Measurements from ENCODE around the gene HHIP. TPM values are rescaled to one million over a fixed set of nuclear protein-coding genes. Genes with fewer than 3 reads are reported as not detected.

The HHIP gene
- total RNA-seq, 1 donor from 2014 or later, result 0.25 TPM

DNA sequence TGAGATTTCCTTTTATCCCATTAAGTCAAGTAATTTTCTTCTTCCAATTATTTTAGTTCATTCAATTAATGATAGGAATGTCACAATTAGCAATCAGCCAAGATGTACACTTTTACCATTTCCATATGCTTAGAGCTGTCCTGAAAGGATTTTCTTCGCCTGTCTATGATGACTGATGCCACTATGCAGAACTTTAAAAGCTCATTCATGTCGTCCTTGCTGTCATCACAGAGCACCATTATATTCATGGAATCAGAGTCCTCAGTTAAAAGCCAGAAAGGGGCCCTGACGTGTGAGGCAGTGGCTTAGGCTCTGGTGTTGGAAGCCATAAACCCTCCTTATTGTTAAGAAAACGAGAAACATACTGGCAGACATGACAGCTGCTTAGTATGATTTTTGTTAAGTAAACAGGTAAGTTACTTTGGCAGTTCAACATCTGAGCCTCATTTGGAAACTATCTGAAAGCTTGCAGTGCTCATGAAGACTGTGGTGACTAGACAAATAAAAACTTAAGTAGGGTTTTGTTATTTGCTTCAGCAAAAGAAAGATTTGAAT lies 73.1 kb downstream of the HHIP start:
- H3K27me3 ChIP-seq, result no peaks in the 10 kb centered on the region
- no peaks in the 10 kb centered on the region for H3K9me3 ChIP-seq
- no peak overlapping the region for H3K27ac ChIP-seq
- no peak for TF ChIP-seq CTCF (IDR thresholded peaks at IDR 0.05)
- no peak for TF ChIP-seq POLR2A (IDR thresholded peaks at IDR 0.05)
- TF ChIP-seq POLR2AphosphoS5 (IDR thresholded peaks at IDR 0.05; ENCODE audit: insufficient read depth in 1 of 2, low read depth in 1 of 2), result no peak
- intact Hi-C loops (cut with DNase I), result no loop called here
- no peaks in the 10 kb centered on the region for H3K36me3 ChIP-seq
- H3K4me3 ChIP-seq, result no peak overlapping the region
- DNase-seq (ENCODE audit: extremely low spot score in 2 of 2), result no peak
- no peaks in the 10 kb centered on the region for H3K4me1 ChIP-seq

- intact Hi-C loops (cut with DNase I), result no loop called here
- Histone ChIP-seq H3K27ac (no peak overlapping the region), H3K36me3 (no peaks in the 10 kb centered on the region), H3K27me3 (no peaks in the 10 kb centered on the region), H3K9me3 (no peaks in the 10 kb centered on the region), H3K4me1 (no peaks in the 10 kb centered on the region), H3K4me3 (no peak overlapping the region)
- no peak for TF ChIP-seq POLR2AphosphoS5 (IDR thresholded peaks at IDR 0.05; ENCODE audit: insufficient read depth in 1 of 2, low read depth in 1 of 2)
- TF ChIP-seq CTCF (IDR thresholded peaks at IDR 0.05), result no peak
- TF ChIP-seq POLR2A (IDR thresholded peaks at IDR 0.05), result no peak
- no peak for DNase-seq (ENCODE audit: extremely low spot score in 2 of 2)
These were observed 74.5 kb downstream of the HHIP start for GRCh38 chr4:144720491-144720890.

- H3K4me1 ChIP-seq, result no peaks in the 10 kb centered on the region
- no peaks in the 10 kb centered on the region for H3K36me3 ChIP-seq
- no peak for TF ChIP-seq POLR2AphosphoS5 (IDR thresholded peaks at IDR 0.05; ENCODE audit: insufficient read depth in 1 of 2, low read depth in 1 of 2)
- TF ChIP-seq CTCF (IDR thresholded peaks at IDR 0.05), result no peak
- TF ChIP-seq POLR2A (IDR thresholded peaks at IDR 0.05), result no peak
- H3K27ac ChIP-seq, result no peak overlapping the region
- H3K9me3 ChIP-seq, result no peaks in the 10 kb centered on the region
- H3K27me3 ChIP-seq, result no peaks in the 10 kb centered on the region
- no peak overlapping the region for H3K4me3 ChIP-seq
- intact Hi-C loops (cut with DNase I), result no loop called here
- DNase-seq (ENCODE audit: extremely low spot score in 2 of 2), result no peak
These were observed 76.0 kb downstream of the HHIP start for GRCh38 chr4:144721994-144722393.

GRCh38 chr4:144723471-144723870 lies 77.5 kb downstream of the HHIP start:
- Histone ChIP-seq H3K36me3 (no peaks in the 10 kb centered on the region), H3K9me3 (no peaks in the 10 kb centered on the region), H3K27me3 (no peaks in the 10 kb centered on the region), H3K4me1 (no peaks in the 10 kb centered on the region), H3K4me3 (no peak overlapping the region), H3K27ac (no peak overlapping the region)
- no peak for DNase-seq (ENCODE audit: extremely low spot score in 2 of 2)
- intact Hi-C loops (cut with DNase I), result no loop called here
- no peak for TF ChIP-seq POLR2AphosphoS5 (IDR thresholded peaks at IDR 0.05; ENCODE audit: insufficient read depth in 1 of 2, low read depth in 1 of 2)
- TF ChIP-seq CTCF (IDR thresholded peaks at IDR 0.05), result no peak
- TF ChIP-seq POLR2A (IDR thresholded peaks at IDR 0.05), result no peak

DNA sequence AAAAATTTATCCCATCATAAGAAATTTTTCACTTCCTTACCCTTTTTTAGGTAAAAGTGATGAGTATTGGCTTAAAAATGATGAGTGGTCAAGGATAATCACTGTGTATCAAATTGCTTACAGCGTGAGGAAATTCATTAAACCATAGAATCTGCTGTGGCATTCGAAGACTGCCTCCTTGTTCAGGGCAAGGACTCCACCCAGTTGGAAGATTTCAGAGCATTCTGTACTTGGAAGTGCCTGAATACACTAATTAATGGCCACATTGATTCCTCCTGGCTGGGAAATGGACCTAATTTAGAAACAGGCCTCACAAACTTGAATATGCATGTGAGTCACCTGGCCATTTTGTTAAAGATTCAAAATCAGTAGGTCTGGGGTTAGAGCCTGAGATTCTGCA lies 83.2 kb downstream of the HHIP start:
- Histone ChIP-seq H3K9me3 (no peaks in the 10 kb centered on the region), H3K36me3 (no peaks in the 10 kb centered on the region), H3K4me3 (no peak overlapping the region), H3K4me1 (no peaks in the 10 kb centered on the region), H3K27me3 (no peaks in the 10 kb centered on the region), H3K27ac (no peak overlapping the region)
- TF ChIP-seq CTCF (IDR thresholded peaks at IDR 0.05), result no peak
- no peak for TF ChIP-seq POLR2AphosphoS5 (IDR thresholded peaks at IDR 0.05; ENCODE audit: insufficient read depth in 1 of 2, low read depth in 1 of 2)
- TF ChIP-seq POLR2A (IDR thresholded peaks at IDR 0.05), result no peak
- intact Hi-C loops (cut with DNase I), result no loop called here
- DNase-seq (ENCODE audit: extremely low spot score in 2 of 2), result no peak
